ENCODE data around the gene DEK. TPM values are rescaled to one million over a fixed set of nuclear protein-coding genes. Genes with fewer than 3 reads are reported as not detected.
A peak's percentile ranks its signal among the peaks of the same experiment; 100 is the strongest.
"Not testable (repeated sequence)": the region's sequence is repeated elsewhere in the genome, so short reads cannot be mapped to it uniquely, and the experiment has no call there.

The DEK gene
- total RNA-seq, 1 donor from 2014 or later, result 39.9 TPM

DNA sequence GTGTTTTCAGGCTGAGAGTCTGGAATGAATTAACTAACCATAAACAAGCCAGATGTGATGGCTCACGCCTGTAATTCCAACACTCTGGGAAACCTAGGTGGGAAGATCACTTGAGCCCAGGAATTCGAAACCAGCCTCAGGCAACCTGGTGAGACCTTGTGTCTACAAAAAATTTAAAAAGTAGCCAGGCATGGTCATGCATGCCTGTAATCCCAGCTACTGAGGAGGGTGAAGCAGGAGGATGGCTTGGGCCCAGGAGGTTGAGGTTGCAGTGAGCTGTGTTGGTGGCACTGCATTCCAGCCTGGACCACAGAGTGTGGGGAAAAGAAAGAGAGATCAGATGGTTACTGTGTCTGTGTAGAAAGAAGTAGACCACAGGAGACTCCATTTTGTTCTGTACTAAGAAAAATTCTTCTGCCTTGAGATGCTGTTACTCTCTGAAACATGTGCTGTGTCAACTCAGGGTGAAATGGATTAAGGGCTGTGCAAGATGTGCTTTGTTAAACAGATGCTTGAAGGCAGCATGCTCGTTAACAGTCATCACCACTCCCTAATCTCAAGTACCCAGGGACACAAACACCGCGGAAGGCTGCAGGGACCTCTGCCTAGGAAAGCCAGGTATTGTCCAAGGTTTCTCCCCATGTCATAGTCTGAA lies 37.8 kb downstream of the DEK start:
- not testable (repeated sequence) for H3K4me3 ChIP-seq (ENCODE audit: insufficient read depth, low read depth, low read length); H3K9me3 ChIP-seq (ENCODE audit: insufficient read depth, low read depth, low read length); H3K27me3 ChIP-seq (ENCODE audit: insufficient read depth, low read length); H2AFZ ChIP-seq (ENCODE audit: low read depth, low read length); H3K4me2 ChIP-seq (ENCODE audit: low read length); H3K4me3 Mint-ChIP-seq (ENCODE audit: unreplicated experiment); H3K4me1 ChIP-seq (ENCODE audit: insufficient read depth, low read length); H3K9ac ChIP-seq (ENCODE audit: low read length); H4K20me1 ChIP-seq (ENCODE audit: insufficient read depth, low read length); H3K79me2 ChIP-seq (ENCODE audit: insufficient read depth, low read length); H3K27me3 Mint-ChIP-seq (ENCODE audit: low read depth, unreplicated experiment)
- DNase-seq (ENCODE audit: low read depth) (peak; percentile 89), FAIRE-seq (peak; percentile 58)
- peak overlapping the region; percentile 16 for H3K27ac ChIP-seq (ENCODE audit: low read depth, low read length)
- Mint-ChIP-seq H3K4me1 (ENCODE audit: low read depth, unreplicated experiment) (peaks cover 28% of the 10 kb centered on the region), H3K36me3 (ENCODE audit: low read depth, unreplicated experiment) (peaks cover 45% of the 10 kb centered on the region), H3K9me3 (ENCODE audit: unreplicated experiment) (peaks cover 22% of the 10 kb centered on the region), H3K27ac (ENCODE audit: unreplicated experiment) (peak overlapping the region; percentile 87)
- peaks cover 29% of the 10 kb centered on the region for H3K36me3 ChIP-seq (ENCODE audit: insufficient read depth, low read length)

DNA sequence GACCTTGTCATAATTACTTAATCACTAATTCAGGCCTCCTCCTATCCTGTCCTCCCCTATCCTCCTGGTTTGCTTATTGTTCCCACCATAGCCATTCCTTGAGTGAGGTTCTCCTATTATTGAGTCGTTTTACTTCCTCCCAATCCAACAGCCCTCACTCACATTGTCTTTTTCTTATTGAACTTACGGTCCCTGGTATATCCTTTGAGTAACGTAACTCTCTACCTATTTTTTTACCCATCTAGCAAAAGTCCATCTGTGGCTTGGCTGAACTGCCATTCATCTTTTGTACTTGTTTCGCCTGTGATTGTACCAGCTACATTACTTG lies 43.1 kb downstream of the DEK start:
- peak overlapping the region; percentile 37 for H3K27ac Mint-ChIP-seq (ENCODE audit: unreplicated experiment)
- peaks cover 19% of the 10 kb centered on the region for H3K36me3 Mint-ChIP-seq (ENCODE audit: low read depth, unreplicated experiment)
- H3K9me3 Mint-ChIP-seq (ENCODE audit: unreplicated experiment), result peaks cover 3% of the 10 kb centered on the region
- peaks cover under 1% of the 10 kb centered on the region for H4K20me1 ChIP-seq (ENCODE audit: insufficient read depth, low read length)
- no peaks in the 10 kb centered on the region for H3K27me3 Mint-ChIP-seq (ENCODE audit: low read depth, unreplicated experiment)
- H3K79me2 ChIP-seq (ENCODE audit: insufficient read depth, low read length), result no peaks in the 10 kb centered on the region
- no peak for DNase-seq (ENCODE audit: low read depth)
- H3K9me3 ChIP-seq (ENCODE audit: insufficient read depth, low read depth, low read length), result no peaks in the 10 kb centered on the region
- H3K4me2 ChIP-seq (ENCODE audit: low read length), result no peak overlapping the region
- no peak overlapping the region for H2AFZ ChIP-seq (ENCODE audit: low read depth, low read length)
- H3K9ac ChIP-seq (ENCODE audit: low read length), result no peak overlapping the region
- H3K36me3 ChIP-seq (ENCODE audit: insufficient read depth, low read length), result peaks cover 22% of the 10 kb centered on the region
- no peaks in the 10 kb centered on the region for H3K27me3 ChIP-seq (ENCODE audit: insufficient read depth, low read length)
- no peak overlapping the region for H3K4me3 ChIP-seq (ENCODE audit: insufficient read depth, low read depth, low read length)
- no peak for FAIRE-seq
- peaks cover 11% of the 10 kb centered on the region for H3K4me1 ChIP-seq (ENCODE audit: insufficient read depth, low read length)
- peaks cover 29% of the 10 kb centered on the region for H3K4me1 Mint-ChIP-seq (ENCODE audit: low read depth, unreplicated experiment)
- H3K4me3 Mint-ChIP-seq (ENCODE audit: unreplicated experiment), result no peak overlapping the region
- no peak for TF ChIP-seq EZH2 (IDR thresholded peaks at IDR 0.05; ENCODE audit: insufficient read depth, low read length)
- TF ChIP-seq, protein P1, sequence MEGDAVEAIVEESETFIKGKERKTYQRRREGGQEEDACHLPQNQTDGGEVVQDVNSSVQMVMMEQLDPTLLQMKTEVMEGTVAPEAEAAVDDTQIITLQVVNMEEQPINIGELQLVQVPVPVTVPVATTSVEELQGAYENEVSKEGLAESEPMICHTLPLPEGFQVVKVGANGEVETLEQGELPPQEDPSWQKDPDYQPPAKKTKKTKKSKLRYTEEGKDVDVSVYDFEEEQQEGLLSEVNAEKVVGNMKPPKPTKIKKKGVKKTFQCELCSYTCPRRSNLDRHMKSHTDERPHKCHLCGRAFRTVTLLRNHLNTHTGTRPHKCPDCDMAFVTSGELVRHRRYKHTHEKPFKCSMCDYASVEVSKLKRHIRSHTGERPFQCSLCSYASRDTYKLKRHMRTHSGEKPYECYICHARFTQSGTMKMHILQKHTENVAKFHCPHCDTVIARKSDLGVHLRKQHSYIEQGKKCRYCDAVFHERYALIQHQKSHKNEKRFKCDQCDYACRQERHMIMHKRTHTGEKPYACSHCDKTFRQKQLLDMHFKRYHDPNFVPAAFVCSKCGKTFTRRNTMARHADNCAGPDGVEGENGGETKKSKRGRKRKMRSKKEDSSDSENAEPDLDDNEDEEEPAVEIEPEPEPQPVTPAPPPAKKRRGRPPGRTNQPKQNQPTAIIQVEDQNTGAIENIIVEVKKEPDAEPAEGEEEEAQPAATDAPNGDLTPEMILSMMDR (IDR thresholded peaks at IDR 0.05; ENCODE audit: insufficient read depth, low read depth, low read length), result no peak
- H3K27ac ChIP-seq (ENCODE audit: low read depth, low read length), result no peak overlapping the region

DNA sequence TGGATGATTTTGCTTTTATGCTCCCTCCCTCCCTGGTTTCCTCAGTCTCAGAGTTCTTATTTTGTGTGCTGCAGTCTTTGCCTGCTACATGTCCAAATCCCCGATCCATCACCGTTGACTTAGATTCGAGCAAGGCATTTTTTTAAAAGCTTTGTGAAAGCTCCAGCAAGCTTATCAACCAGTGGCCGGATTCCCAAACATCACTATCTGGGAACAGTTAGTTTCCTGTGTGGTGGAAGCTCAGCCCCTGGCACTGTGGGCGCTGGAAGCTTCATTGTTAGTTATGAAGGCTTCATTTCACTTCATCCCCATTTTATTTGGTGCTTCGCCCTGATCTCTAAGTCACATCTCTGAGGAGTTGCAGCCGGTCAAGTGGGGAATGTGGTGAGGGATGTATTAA lies 44.7 kb downstream of the DEK start:
- Histone ChIP-seq H3K79me2 (ENCODE audit: insufficient read depth, low read length) (no peaks in the 10 kb centered on the region), H3K36me3 (ENCODE audit: insufficient read depth, low read length) (peaks cover 10% of the 10 kb centered on the region), H4K20me1 (ENCODE audit: insufficient read depth, low read length) (no peaks in the 10 kb centered on the region), H3K4me3 (ENCODE audit: insufficient read depth, low read depth, low read length) (no peak overlapping the region), H3K9ac (ENCODE audit: low read length) (no peak overlapping the region), H3K4me2 (ENCODE audit: low read length) (no peak overlapping the region), H3K4me1 (ENCODE audit: insufficient read depth, low read length) (peaks cover 14% of the 10 kb centered on the region), H3K27ac (ENCODE audit: low read depth, low read length) (no peak overlapping the region), H3K9me3 (ENCODE audit: insufficient read depth, low read depth, low read length) (no peaks in the 10 kb centered on the region), H3K27me3 (ENCODE audit: insufficient read depth, low read length) (no peaks in the 10 kb centered on the region), H2AFZ (ENCODE audit: low read depth, low read length) (no peak overlapping the region)
- Mint-ChIP-seq H3K4me3 (ENCODE audit: unreplicated experiment) (no peak overlapping the region), H3K27me3 (ENCODE audit: low read depth, unreplicated experiment) (no peaks in the 10 kb centered on the region), H3K9me3 (ENCODE audit: unreplicated experiment) (peaks cover 3% of the 10 kb centered on the region), H3K4me1 (ENCODE audit: low read depth, unreplicated experiment) (peaks cover 25% of the 10 kb centered on the region), H3K27ac (ENCODE audit: unreplicated experiment) (peak overlapping the region; percentile 67), H3K36me3 (ENCODE audit: low read depth, unreplicated experiment) (peaks cover 22% of the 10 kb centered on the region)
- FAIRE-seq (no peak), DNase-seq (ENCODE audit: low read depth) (peak; percentile 23)
- TF ChIP-seq, protein P1 (IDR thresholded peaks at IDR 0.05; ENCODE audit: insufficient read depth, low read depth, low read length), result no peak
- no peak for TF ChIP-seq EZH2 (IDR thresholded peaks at IDR 0.05; ENCODE audit: insufficient read depth, low read length)

Data from astrocyte (in vitro differentiated cells and primary cell).